Measurements from ENCODE around the gene CSF1R. TPM values are rescaled to one million over a fixed set of nuclear protein-coding genes. Genes with fewer than 3 reads are reported as not detected.
A peak's percentile ranks its signal among the peaks of the same experiment; 100 is the strongest.

CSF1R gene
- polyA plus RNA-seq, 1 experiment: 0.09 TPM

- ChIA-PET POLR2A (no interaction called here), CTCF (interaction anchor here (1.1 kb wide), 1 partner anchor 9 kb away, joined by 3 read pairs; no protein-coding TSS in a partner anchor)
- Histone ChIP-seq H3K9me3 (ENCODE audit: control insufficient read depth, insufficient read depth, low read length) (no peaks in the 10 kb centered on the region), H3K27me3 (ENCODE audit: control insufficient read depth, insufficient read depth, low read length) (no peaks in the 10 kb centered on the region), H3K4me3 (ENCODE audit: low read depth, low read length) (no peak overlapping the region), H3K27ac (ENCODE audit: low read depth, low read length) (no peak overlapping the region)
- DNase-seq (ENCODE audit: low read depth, low spot score): no peak
- TF ChIP-seq, protein P1, sequence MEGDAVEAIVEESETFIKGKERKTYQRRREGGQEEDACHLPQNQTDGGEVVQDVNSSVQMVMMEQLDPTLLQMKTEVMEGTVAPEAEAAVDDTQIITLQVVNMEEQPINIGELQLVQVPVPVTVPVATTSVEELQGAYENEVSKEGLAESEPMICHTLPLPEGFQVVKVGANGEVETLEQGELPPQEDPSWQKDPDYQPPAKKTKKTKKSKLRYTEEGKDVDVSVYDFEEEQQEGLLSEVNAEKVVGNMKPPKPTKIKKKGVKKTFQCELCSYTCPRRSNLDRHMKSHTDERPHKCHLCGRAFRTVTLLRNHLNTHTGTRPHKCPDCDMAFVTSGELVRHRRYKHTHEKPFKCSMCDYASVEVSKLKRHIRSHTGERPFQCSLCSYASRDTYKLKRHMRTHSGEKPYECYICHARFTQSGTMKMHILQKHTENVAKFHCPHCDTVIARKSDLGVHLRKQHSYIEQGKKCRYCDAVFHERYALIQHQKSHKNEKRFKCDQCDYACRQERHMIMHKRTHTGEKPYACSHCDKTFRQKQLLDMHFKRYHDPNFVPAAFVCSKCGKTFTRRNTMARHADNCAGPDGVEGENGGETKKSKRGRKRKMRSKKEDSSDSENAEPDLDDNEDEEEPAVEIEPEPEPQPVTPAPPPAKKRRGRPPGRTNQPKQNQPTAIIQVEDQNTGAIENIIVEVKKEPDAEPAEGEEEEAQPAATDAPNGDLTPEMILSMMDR (IDR thresholded peaks at IDR 0.05; ENCODE audit: low read depth, low read length): no peak
These were observed 40.8 kb downstream of the CSF1R start for GRCh38 chr5:150045549-150045948.

DNA sequence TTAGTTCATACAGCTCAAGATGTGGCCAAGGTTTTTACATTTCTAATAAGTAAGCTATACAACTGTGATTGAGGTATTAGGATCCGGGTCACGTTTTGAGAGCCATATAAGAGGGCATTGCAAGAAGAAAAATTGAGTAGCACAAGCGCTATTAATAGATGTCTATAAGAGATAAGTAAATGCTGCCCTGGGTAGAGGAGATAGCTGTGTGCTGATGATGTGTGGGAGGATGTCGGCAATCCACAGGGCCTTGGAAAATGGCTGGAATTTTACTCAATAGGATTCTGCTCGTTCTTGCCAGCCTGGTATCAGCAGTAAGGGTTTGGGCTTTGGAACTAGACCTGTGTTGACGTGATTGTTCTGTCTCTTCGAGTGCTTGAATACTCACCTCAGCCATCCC lies 41.6 kb downstream of the CSF1R start:
- no peak for DNase-seq (ENCODE audit: low read depth, low spot score)
- H3K4me3 ChIP-seq (ENCODE audit: low read depth, low read length): no peak overlapping the region
- H3K9me3 ChIP-seq (ENCODE audit: control insufficient read depth, insufficient read depth, low read length): no peaks in the 10 kb centered on the region
- ChIA-PET CTCF (interaction anchor here (1.1 kb wide), 1 partner anchor 8 kb away, joined by 3 read pairs; no protein-coding TSS in a partner anchor), POLR2A (no interaction called here)
- peak overlapping the region; percentile 74 for H3K27ac ChIP-seq (ENCODE audit: low read depth, low read length)
- TF ChIP-seq, protein P1 (IDR thresholded peaks at IDR 0.05; ENCODE audit: low read depth, low read length): no peak
- H3K27me3 ChIP-seq (ENCODE audit: control insufficient read depth, insufficient read depth, low read length): no peaks in the 10 kb centered on the region

- ChIA-PET CTCF (no interaction called here), POLR2A (no interaction called here)
- peak; percentile 63 for DNase-seq (ENCODE audit: low read depth, low spot score)
- no peak overlapping the region for H3K4me3 ChIP-seq (ENCODE audit: low read depth, low read length)
- peak overlapping the region; percentile 74 for H3K27ac ChIP-seq (ENCODE audit: low read depth, low read length)
- TF ChIP-seq, protein P1 (IDR thresholded peaks at IDR 0.05; ENCODE audit: low read depth, low read length): no peak
- H3K27me3 ChIP-seq (ENCODE audit: control insufficient read depth, insufficient read depth, low read length): no peaks in the 10 kb centered on the region
- H3K9me3 ChIP-seq (ENCODE audit: control insufficient read depth, insufficient read depth, low read length): no peaks in the 10 kb centered on the region
These were observed 42.0 kb downstream of the CSF1R start for GRCh38 chr5:150044329-150044681.

- ChIA-PET CTCF (no interaction called here), POLR2A (no interaction called here)
- TF ChIP-seq, protein P1 (IDR thresholded peaks at IDR 0.05; ENCODE audit: low read depth, low read length): no peak
- Histone ChIP-seq H3K27me3 (ENCODE audit: control insufficient read depth, insufficient read depth, low read length) (no peaks in the 10 kb centered on the region), H3K4me3 (ENCODE audit: low read depth, low read length) (no peak overlapping the region), H3K27ac (ENCODE audit: low read depth, low read length) (peak overlapping the region; percentile 74), H3K9me3 (ENCODE audit: control insufficient read depth, insufficient read depth, low read length) (no peaks in the 10 kb centered on the region)
- DNase-seq (ENCODE audit: low read depth, low spot score): no peak
These were observed 42.6 kb downstream of the CSF1R start for GRCh38 chr5:150043657-150044328.

- ChIA-PET POLR2A (no interaction called here), CTCF (no interaction called here)
- H3K27me3 ChIP-seq (ENCODE audit: control insufficient read depth, insufficient read depth, low read length): no peaks in the 10 kb centered on the region
- no peak overlapping the region for H3K27ac ChIP-seq (ENCODE audit: low read depth, low read length)
- TF ChIP-seq, protein P1 (IDR thresholded peaks at IDR 0.05; ENCODE audit: low read depth, low read length): no peak
- H3K9me3 ChIP-seq (ENCODE audit: control insufficient read depth, insufficient read depth, low read length): no peaks in the 10 kb centered on the region
- no peak overlapping the region for H3K4me3 ChIP-seq (ENCODE audit: low read depth, low read length)
- DNase-seq (ENCODE audit: low read depth, low spot score): no peak
These were observed 43.9 kb downstream of the CSF1R start for GRCh38 chr5:150042459-150042858.

All from AG04450 (cell line).